ENCODE data around the gene DUSP15.

The DUSP15 gene

DNA sequence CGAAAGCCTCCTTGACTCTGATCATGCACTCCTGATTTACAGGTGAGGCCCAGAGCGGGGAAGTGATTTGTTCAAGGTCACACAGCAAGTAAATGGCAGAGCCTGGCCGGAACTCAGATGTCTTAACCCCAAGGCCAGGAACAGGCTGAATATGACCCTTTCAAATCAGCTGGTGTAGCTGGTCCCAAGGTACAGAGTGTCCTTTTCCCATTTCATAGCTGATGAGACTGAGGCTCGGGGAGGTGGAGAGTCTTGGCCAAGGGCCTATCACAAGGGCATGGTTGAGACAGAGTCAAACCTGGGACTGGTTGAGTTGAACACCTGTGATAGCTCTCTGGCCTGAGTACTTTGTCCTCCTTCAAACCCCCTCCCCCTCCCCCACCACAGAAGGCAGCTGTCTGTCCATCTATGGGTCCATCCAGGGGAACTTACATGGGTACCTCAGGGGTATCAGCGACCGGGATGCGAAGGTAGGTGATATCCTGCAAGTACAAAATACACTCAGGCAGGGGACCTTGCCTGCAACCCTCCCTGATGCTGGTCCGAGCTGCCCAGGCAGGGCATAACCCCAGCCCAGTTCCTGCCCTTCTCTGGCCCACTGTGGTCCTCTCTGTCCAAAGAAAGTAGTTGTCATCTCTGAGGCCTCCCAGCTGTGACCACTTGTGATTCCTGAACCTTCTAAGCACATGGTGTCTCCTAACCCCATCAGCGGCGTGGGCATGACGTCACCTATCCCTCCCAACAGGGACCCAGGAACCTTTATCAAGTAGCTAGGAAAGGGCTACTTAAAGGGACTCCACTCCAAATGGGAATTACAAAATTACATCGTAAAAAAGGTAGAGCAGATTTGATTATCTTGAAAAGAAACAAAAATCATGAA is 5.6 kb downstream of the DUSP15 start:
- Histone ChIP-seq H3K9ac (ENCODE audit: low read depth, low read length) (no peak overlapping the region), H3K4me3 (ENCODE audit: low read length) (no peak overlapping the region), H3K27ac (ENCODE audit: low read length) (no peak overlapping the region), H3K27me3 (ENCODE audit: insufficient read depth, low read length) (peaks cover 30% of the 10 kb centered on the region), H3K9me3 (ENCODE audit: insufficient read depth, low read depth, low read length) (no peaks in the 10 kb centered on the region), H3K4me1 (ENCODE audit: insufficient read depth, low read length) (peaks cover 3% of the 10 kb centered on the region; the same call in 1 of the 2 replicates), H3K36me3 (ENCODE audit: insufficient read depth, low read depth, low read length) (no peaks in the 10 kb centered on the region)

DNA sequence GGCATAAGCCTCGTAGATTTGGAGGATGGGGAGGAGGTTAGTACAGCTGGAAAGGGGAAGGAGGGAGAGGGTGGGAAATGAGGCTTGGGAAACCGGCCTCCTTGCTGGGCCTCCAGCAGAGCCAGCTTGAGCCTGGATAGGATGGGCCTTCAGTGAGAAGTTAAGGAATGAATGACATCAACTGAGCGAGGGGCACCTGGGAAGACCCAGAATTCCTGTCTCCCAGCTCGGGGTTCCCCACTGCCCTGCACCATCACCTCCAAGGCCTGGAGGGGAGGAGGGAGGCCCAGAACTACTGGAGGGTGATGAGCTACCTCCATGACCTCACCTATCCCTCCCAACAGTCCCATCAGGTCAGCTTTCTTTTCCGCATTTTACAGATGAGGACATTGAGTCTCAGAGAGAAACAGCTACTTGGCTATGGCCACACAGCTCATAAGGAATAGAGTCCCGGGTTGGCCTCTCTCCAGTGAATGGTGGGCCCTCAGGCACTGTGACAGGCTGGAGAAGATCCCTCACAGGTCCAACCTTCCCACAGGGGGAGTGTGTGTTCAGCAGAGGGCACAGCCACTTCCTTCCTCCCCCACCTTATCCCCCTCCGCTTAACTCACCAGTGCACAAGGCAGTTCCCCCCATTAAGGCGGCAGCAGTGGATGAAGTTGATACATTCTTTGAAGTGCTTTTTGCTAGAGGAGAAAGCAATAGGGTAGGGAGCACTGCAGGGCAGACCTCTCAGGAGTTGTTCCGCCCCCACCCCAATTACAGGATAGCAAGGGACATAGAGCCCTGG is 6.8 kb downstream of the DUSP15 start:
- H3K36me3 ChIP-seq (ENCODE audit: insufficient read depth, low read depth, low read length): no peaks in the 10 kb centered on the region
- H3K27ac ChIP-seq (ENCODE audit: low read length): no peak overlapping the region
- no peaks in the 10 kb centered on the region for H3K9me3 ChIP-seq (ENCODE audit: insufficient read depth, low read depth, low read length)
- no peak overlapping the region for H3K4me3 ChIP-seq (ENCODE audit: low read length)
- H3K4me1 ChIP-seq (ENCODE audit: insufficient read depth, low read length): peaks cover 3% of the 10 kb centered on the region; the same call in 1 of the 2 replicates
- peaks cover 24% of the 10 kb centered on the region for H3K27me3 ChIP-seq (ENCODE audit: insufficient read depth, low read length)
- no peak overlapping the region for H3K9ac ChIP-seq (ENCODE audit: low read depth, low read length)

DNA sequence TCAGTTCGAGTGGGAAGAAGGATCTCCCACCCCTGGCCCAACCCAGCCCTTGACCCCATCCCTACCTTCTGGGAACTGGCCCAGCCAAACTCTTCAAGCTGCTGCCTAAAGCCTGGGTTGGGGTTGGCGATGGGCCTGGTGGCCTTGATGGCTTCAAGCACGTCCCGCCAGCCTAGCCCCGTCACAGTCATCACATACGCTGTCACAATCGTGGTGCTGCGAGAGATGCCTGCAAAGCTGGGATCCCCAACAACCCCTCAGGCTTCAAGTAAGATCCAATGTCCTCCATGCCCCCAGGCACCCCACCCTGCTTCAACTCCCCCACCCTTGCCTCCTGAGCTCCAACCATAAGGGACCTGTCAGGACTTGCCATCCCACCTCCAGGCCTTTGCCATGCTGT is 7.8 kb downstream of the DUSP15 start:
- Histone ChIP-seq H3K9ac (ENCODE audit: low read depth, low read length) (peak overlapping the region; percentile 68; the same call in 1 of the 2 replicates), H3K9me3 (ENCODE audit: insufficient read depth, low read depth, low read length) (no peaks in the 10 kb centered on the region), H3K4me1 (ENCODE audit: insufficient read depth, low read length) (peaks cover 3% of the 10 kb centered on the region; the same call in 1 of the 2 replicates), H3K36me3 (ENCODE audit: insufficient read depth, low read depth, low read length) (no peaks in the 10 kb centered on the region), H3K27me3 (ENCODE audit: insufficient read depth, low read length) (peaks cover 23% of the 10 kb centered on the region), H3K4me3 (ENCODE audit: low read length) (peak overlapping the region; percentile 80), H3K27ac (ENCODE audit: low read length) (no peak overlapping the region)

DNA sequence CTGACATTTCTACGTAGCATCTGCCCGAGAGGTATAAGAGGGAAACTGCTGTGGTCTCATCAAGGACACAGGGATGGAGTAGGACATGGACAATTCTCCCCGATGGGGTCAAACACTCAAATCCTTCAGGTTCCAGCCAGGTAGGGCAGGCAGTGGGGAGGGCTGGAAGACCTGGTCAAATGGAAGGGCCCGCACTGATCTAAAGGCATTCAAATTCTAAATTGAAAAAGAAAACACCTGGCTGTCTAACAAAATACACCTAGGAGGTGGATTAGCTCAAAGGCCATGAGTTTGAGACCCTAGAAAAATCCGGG is 8.2 kb downstream of the DUSP15 start:
- Histone ChIP-seq H3K9ac (ENCODE audit: low read depth, low read length) (peak overlapping the region; percentile 68; the same call in 1 of the 2 replicates), H3K36me3 (ENCODE audit: insufficient read depth, low read depth, low read length) (no peaks in the 10 kb centered on the region), H3K4me3 (ENCODE audit: low read length) (peak overlapping the region; percentile 80), H3K27me3 (ENCODE audit: insufficient read depth, low read length) (peaks cover 24% of the 10 kb centered on the region), H3K4me1 (ENCODE audit: insufficient read depth, low read length) (peaks cover 3% of the 10 kb centered on the region; the same call in 1 of the 2 replicates), H3K9me3 (ENCODE audit: insufficient read depth, low read depth, low read length) (no peaks in the 10 kb centered on the region), H3K27ac (ENCODE audit: low read length) (peak overlapping the region; percentile 54)

DNA sequence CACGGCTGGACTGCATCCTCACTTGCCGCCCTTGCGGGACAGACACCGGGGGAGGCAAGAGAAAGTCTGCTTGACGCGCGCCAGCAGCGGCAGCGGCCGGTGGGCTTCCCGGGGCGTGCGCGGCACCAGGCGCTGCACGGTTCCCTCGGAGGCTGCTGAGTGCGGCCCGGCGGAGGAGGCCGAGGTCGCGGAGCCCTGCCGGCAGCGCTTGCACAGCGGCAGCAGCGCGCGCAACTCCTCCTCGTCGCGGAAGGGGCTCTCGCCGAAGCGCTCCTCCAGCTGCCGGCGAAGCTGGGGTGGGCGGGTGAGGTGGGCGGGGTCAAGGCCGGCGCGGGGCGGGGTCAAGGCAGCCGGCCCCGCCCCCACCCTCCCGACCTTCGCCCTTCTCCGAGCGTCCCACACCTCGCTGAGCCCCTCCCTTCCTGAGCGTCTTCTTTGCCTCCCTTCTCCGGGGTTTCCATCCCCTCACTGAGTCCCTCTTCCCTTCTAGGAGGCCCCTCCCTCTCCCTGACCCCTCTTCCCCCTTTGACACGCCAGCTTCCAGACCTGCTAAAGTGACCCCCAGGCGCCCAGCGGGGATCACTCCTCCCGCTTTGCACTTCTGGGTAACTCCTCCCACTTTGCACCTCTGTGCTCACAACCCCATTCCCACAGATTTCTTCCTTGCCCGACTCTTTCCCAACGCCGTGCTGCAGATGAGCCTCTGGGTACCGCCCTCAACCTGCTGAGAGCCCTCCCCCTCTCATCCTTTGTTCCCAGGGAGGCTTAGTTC is 8.8 kb downstream of the DUSP15 start:
- H3K27ac ChIP-seq (ENCODE audit: low read length): peak overlapping the region; percentile 54
- H3K4me3 ChIP-seq (ENCODE audit: low read length): peak overlapping the region; percentile 80
- peaks cover 3% of the 10 kb centered on the region; the same call in 1 of the 2 replicates for H3K4me1 ChIP-seq (ENCODE audit: insufficient read depth, low read length)
- H3K27me3 ChIP-seq (ENCODE audit: insufficient read depth, low read length): peaks cover 24% of the 10 kb centered on the region
- H3K36me3 ChIP-seq (ENCODE audit: insufficient read depth, low read depth, low read length): no peaks in the 10 kb centered on the region
- no peaks in the 10 kb centered on the region for H3K9me3 ChIP-seq (ENCODE audit: insufficient read depth, low read depth, low read length)
- peak overlapping the region; percentile 70; the same call in 1 of the 2 replicates for H3K9ac ChIP-seq (ENCODE audit: low read depth, low read length)

DNA sequence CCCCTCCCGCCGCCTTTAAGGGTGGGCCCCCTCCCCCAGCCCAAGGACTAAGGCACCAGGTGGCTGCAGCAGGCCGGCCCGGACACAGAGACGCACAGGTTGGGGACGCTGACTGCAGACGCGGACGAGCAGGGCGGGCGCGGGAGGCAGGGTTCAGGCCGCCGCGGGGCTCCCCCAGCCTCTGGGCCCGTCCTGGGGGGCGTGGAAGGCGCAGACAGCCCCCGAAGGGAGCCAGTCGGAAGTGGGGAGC is 9.3 kb downstream of the DUSP15 start:
- Histone ChIP-seq H3K27ac (ENCODE audit: low read length) (no peak overlapping the region), H3K36me3 (ENCODE audit: insufficient read depth, low read depth, low read length) (no peaks in the 10 kb centered on the region), H3K9me3 (ENCODE audit: insufficient read depth, low read depth, low read length) (no peaks in the 10 kb centered on the region), H3K4me1 (ENCODE audit: insufficient read depth, low read length) (peaks cover 3% of the 10 kb centered on the region; the same call in 1 of the 2 replicates), H3K9ac (ENCODE audit: low read depth, low read length) (peak overlapping the region; percentile 70; the same call in 1 of the 2 replicates), H3K27me3 (ENCODE audit: insufficient read depth, low read length) (peaks cover 24% of the 10 kb centered on the region), H3K4me3 (ENCODE audit: low read length) (peak overlapping the region; percentile 80)

DNA sequence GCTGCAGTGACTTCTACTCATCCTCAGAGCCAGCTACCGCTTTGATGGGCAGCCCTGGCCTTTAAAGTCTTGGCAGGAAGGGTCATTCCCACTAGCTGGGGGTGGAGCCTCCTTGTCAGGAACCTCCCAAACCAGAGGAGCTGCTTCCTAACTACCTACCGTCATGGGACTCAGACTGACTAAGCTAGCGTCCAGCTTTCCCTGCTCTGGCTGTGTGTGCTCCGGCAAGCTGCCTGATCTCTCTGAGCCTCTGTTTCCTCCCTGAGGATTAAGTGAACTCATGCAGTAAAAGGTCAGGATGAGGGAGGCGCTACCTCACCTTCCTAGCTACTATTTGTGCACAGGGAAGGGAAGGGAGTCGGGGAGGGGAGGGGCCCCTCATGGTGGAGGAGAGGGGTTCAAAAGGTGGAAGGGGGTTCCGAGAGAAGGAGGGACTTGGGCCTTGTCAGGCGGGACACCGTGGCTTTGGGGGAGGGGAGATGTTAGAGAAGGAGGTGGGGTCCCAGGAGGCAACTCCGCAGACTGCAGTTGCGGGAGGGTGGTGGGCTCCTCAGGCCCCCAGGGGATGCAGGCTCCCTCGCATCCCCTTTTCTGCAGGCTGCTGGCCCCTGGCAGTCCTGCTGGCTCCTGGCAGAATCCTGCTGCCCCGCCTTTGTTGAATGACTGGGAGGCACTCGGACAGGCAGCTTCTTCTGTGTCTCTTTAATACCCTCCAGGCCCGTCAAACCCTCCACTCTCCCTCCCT is 9.8 kb downstream of the DUSP15 start:
- Histone ChIP-seq H3K36me3 (ENCODE audit: insufficient read depth, low read depth, low read length) (no peaks in the 10 kb centered on the region), H3K27me3 (ENCODE audit: insufficient read depth, low read length) (peaks cover 26% of the 10 kb centered on the region), H3K4me1 (ENCODE audit: insufficient read depth, low read length) (peaks cover 3% of the 10 kb centered on the region; the same call in 1 of the 2 replicates), H3K9me3 (ENCODE audit: insufficient read depth, low read depth, low read length) (no peaks in the 10 kb centered on the region), H3K4me3 (ENCODE audit: low read length) (peak overlapping the region; percentile 80), H3K27ac (ENCODE audit: low read length) (no peak overlapping the region), H3K9ac (ENCODE audit: low read depth, low read length) (peak overlapping the region; percentile 22; the same call in 1 of the 2 replicates)

DNA sequence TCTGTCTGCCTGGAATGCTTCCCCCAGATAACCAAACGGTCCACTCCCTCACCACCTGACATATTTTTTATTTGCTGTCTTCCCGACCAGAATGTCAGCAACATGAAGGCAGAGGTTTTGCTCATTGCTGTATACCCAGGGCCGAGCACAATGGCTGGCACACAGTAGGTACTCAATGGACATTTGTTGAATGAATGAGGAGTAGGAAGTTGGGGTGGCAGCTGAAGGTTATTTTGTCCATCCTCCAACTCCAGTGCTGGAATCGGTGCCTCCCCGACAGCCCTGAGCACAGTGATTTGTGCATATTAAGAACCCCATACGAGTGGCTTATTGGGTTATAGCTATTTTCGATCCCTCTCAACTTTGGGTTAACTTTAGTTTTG is 10.3 kb downstream of the DUSP15 start:
- peaks cover 29% of the 10 kb centered on the region for H3K27me3 ChIP-seq (ENCODE audit: insufficient read depth, low read length)
- H3K4me1 ChIP-seq (ENCODE audit: insufficient read depth, low read length): peaks cover 3% of the 10 kb centered on the region; the same call in 1 of the 2 replicates
- no peak overlapping the region for H3K9ac ChIP-seq (ENCODE audit: low read depth, low read length)

DNA sequence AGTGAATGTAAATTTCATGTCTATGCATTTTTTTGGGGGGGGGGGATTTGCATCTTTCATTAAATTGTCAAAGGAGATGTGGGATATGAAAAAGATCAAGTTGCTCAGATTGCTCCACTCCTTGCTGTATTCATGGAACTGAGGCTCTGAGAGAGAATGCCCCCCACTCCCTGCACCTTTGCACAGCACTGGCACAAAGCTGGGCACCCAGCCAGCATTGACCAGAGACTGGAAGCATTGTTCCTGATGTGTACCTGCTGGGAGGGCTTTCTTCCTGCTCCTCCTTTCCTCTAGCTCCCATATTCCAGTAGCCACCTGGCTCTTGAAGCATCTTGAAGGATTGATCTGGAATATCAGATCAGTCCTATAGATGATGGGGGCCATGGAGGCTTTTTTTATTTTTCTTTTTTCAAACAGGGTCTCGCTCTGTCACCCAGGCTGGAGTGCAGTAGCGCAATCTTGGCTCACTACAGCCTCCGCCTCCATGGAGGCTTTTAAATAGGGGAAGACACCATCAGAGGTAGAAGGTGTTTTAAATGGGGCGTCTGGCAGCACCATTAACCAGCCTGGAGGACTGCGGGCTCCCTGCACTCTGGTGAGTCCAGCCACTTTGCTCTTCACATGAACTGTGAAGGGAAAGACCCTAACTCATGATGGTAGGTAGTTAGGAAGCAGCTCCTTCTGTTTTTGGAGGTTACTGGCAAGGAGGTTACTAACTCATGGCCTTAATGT is 10.9 kb downstream of the DUSP15 start:
- Histone ChIP-seq H3K4me3 (ENCODE audit: low read length) (no peak overlapping the region), H3K27me3 (ENCODE audit: insufficient read depth, low read length) (peaks cover 29% of the 10 kb centered on the region), H3K27ac (ENCODE audit: low read length) (no peak overlapping the region), H3K4me1 (ENCODE audit: insufficient read depth, low read length) (peaks cover 3% of the 10 kb centered on the region; the same call in 1 of the 2 replicates), H3K9me3 (ENCODE audit: insufficient read depth, low read depth, low read length) (no peaks in the 10 kb centered on the region), H3K9ac (ENCODE audit: low read depth, low read length) (no peak overlapping the region), H3K36me3 (ENCODE audit: insufficient read depth, low read depth, low read length) (no peaks in the 10 kb centered on the region)

More for the DNA sequence above, 10.3 kb downstream of the DUSP15 start:
- Histone ChIP-seq H3K36me3 (ENCODE audit: insufficient read depth, low read depth, low read length) (no peaks in the 10 kb centered on the region), H3K27ac (ENCODE audit: low read length) (no peak overlapping the region), H3K4me3 (ENCODE audit: low read length) (peak overlapping the region; percentile 80; the same call in 1 of the 2 replicates), H3K9me3 (ENCODE audit: insufficient read depth, low read depth, low read length) (no peaks in the 10 kb centered on the region)

DNA sequence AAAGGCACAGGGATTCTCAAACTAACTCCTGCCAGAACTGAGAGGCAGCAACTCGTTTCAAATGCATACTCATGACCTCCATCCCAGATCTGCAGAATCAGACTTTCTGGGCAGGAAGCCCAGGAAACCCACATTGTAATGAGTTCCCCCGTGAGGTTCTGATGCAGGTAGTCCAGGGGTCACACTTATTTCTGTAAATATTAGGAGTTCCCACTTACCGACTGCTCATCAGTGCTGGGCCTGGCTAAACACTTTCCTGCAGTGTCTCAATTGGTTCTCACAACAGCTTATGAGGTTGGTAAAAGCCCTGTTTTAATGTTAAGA is 11.6 kb downstream of the DUSP15 start:
- Histone ChIP-seq H3K36me3 (ENCODE audit: insufficient read depth, low read depth, low read length) (no peaks in the 10 kb centered on the region), H3K9ac (ENCODE audit: low read depth, low read length) (no peak overlapping the region), H3K4me3 (ENCODE audit: low read length) (no peak overlapping the region), H3K9me3 (ENCODE audit: insufficient read depth, low read depth, low read length) (no peaks in the 10 kb centered on the region), H3K27me3 (ENCODE audit: insufficient read depth, low read length) (peaks cover 29% of the 10 kb centered on the region), H3K27ac (ENCODE audit: low read length) (no peak overlapping the region), H3K4me1 (ENCODE audit: insufficient read depth, low read length) (peaks cover 3% of the 10 kb centered on the region; the same call in 1 of the 2 replicates)

Measured in iPS-20b (cell line).